Body of pancreas (tissue), 4 donors: Measurements from ENCODE around the gene DCDC2C. TPM values are rescaled to one million over a fixed set of nuclear protein-coding genes. Genes with fewer than 3 reads are reported as not detected.

Experiments used
- ATAC-seq: fragments of 150-250 bp; one replicate; pipeline ENCODE4 v1.9.1; 2016
- DNase-seq, 4 donors: peaks; one replicate each; pipeline ENCODE4 v3.0.0-alpha.2; 2019
- H3K27ac ChIP-seq, 4 donors: fragments of 200-600 bp; sonication (generic); 1 replicate in 3 of 4; 2 replicates in 1 of 4; pipeline versions ENCODE4 v1.5.1 to v1.6.1; 2016 to 2019; ENCODE audit warnings: mild to moderate bottlenecking in 1 of 4, mixed read lengths in 1 of 4, moderate library complexity in 1 of 4
- H3K27me3 ChIP-seq, 2 donors: fragments of 200-600 bp; sonication (generic); one replicate each; pipeline ENCODE4 v1.6.0; 2016; ENCODE audit warnings: mild to moderate bottlenecking in 1 of 2
- H3K36me3 ChIP-seq, 2 donors: fragments of 200-600 bp; sonication (generic); replicated peaks in 1 of 2; 2 replicates each; pipeline ENCODE4 v1.5.1; 2016; ENCODE audit warnings: low read depth in 2 of 2; ENCODE audit not compliant: insufficient read depth in 1 of 2
- H3K4me1 ChIP-seq: fragments of 200-600 bp; sonication (generic); one replicate; pipeline ENCODE4 v1.6.0; 2016
- H3K4me3 ChIP-seq, 2 donors: fragments of 200-600 bp; sonication (generic); 1 replicate in 1 of 2; 2 replicates in 1 of 2; pipeline ENCODE4 v1.5.1; 2016 to 2019
- H3K9me3 ChIP-seq, 3 donors: fragments of 200-600 bp; sonication (generic); 1 replicate in 2 of 3; 2 replicates in 1 of 3; pipeline ENCODE4 v1.5.1; 2016
- POLR2A ChIP-seq, 3 donors: fragments of 450-650 bp; IDR thresholded peaks; one replicate each; pipeline ENCODE4 v1.6.1; 2016; ENCODE audit warnings: antibody characterized with exemption in 3 of 3, mild to moderate bottlenecking in 2 of 3
- WGBS, 2 donors: methylation state at CpG; one replicate each; pipeline ENCODE4 v1.1.5; 2017; 5-methylcytosine and 5-hydroxymethylcytosine counted together
- intact Hi-C: fragments of 100-400 bp; cut with DNase I; formaldehyde crosslinking; loops from one replicate; pipeline ENCODE4 v1.15.1; 2023
- total RNA-seq, 2 donors: library from RNA; depleted of rRNA; stranded (reverse); fragments of >200 nt; gene quantifications; one replicate each; pipeline ENCODE4 v1.1.0, GENCODE V29; 2016
- TF ChIP-seq, protein P1 (sequence below), 7 experiments: fragments of 450-650 bp in 4 of 7; fragments of 200-600 bp in 3 of 7; sonication (generic) in 3 of 7; IDR thresholded peaks; one replicate each; pipeline ENCODE4 v1.5.1; 2016 to 2019; ENCODE audit warnings: antibody characterized with exemption in 7 of 7

Gene DCDC2C
- total RNA-seq, 2 donors from 2014 or later, result not detected

DNA sequence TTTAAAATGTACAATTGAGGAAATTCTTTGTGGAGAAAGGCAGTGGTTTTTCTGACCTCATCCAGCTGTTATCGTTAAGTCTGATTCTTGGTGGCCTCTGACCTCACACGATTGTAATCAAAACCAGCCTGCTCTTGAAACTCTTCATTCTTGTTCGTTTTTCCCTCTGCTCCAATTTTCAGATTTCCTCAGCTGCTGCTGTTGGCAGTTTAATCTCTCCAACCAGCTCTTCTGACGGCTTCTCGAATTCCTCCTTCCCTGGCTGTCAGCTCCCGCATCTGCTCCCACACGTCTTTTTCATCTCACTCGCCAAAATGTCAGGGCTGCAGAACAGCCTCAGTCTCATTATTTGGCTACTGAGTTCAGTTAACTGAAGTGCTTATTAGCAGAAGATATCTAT is 136.1 kb downstream of the DCDC2C start:
- intact Hi-C loops, result no loop called here

DNA sequence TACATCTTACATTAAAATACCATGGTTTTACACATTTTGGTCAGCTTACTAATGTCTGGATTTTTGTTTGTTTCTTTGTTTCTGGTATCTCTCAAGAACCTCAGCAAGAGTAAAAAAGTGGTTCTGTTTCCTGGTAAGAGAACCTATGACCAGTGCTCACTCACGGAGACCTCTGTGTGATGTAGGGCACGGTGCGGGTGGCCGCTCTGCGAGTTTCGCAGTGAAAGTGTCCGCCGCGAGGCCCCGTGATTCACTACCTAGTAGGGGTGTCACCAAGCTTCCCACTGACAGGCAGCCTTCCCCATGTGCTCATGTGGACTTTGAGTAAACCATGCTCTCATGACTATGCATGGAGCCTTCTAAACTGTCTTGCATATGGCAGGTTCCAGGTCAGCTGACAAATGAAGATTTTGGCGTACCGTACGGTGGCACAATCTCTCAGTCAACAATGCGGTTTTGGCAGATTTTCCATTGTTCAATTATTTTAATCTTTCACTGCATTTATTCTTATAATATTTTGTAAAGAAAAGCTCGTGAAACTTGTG is 137.3 kb downstream of the DCDC2C start:
- H3K27ac ChIP-seq, result no peak overlapping the region
- no peaks in the 10 kb centered on the region for H3K9me3 ChIP-seq
- TF ChIP-seq POLR2A (IDR thresholded peaks at IDR 0.05), result no peak
- TF ChIP-seq, protein P1, sequence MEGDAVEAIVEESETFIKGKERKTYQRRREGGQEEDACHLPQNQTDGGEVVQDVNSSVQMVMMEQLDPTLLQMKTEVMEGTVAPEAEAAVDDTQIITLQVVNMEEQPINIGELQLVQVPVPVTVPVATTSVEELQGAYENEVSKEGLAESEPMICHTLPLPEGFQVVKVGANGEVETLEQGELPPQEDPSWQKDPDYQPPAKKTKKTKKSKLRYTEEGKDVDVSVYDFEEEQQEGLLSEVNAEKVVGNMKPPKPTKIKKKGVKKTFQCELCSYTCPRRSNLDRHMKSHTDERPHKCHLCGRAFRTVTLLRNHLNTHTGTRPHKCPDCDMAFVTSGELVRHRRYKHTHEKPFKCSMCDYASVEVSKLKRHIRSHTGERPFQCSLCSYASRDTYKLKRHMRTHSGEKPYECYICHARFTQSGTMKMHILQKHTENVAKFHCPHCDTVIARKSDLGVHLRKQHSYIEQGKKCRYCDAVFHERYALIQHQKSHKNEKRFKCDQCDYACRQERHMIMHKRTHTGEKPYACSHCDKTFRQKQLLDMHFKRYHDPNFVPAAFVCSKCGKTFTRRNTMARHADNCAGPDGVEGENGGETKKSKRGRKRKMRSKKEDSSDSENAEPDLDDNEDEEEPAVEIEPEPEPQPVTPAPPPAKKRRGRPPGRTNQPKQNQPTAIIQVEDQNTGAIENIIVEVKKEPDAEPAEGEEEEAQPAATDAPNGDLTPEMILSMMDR (IDR thresholded peaks at IDR 0.05), result no peak
- no peaks in the 10 kb centered on the region for H3K27me3 ChIP-seq
- H3K4me1 ChIP-seq, result no peaks in the 10 kb centered on the region
- no peaks in the 10 kb centered on the region for H3K36me3 ChIP-seq
- intact Hi-C loops, result no loop called here
- no peak overlapping the region for H3K4me3 ChIP-seq
- ATAC-seq, result no peak
- DNase-seq, result no peak
- 85% methylated on average over 15 of the region's 15 CpGs for WGBS, 2 donors

More for the DNA sequence above, 136.1 kb downstream of the DCDC2C start:
- DNase-seq (no peak), ATAC-seq (no peak)
- no peaks in the 10 kb centered on the region for H3K4me1 ChIP-seq
- no peak overlapping the region for H3K27ac ChIP-seq
- H3K36me3 ChIP-seq, result no peaks in the 10 kb centered on the region
- H3K9me3 ChIP-seq, result no peaks in the 10 kb centered on the region
- H3K4me3 ChIP-seq, result no peak overlapping the region
- TF ChIP-seq POLR2A (IDR thresholded peaks at IDR 0.05), result no peak
- TF ChIP-seq, protein P1 (IDR thresholded peaks at IDR 0.05), result no peak
- 17 to 20% methylated on average over 8 of the region's 8 CpGs for WGBS, 2 donors
- no peaks in the 10 kb centered on the region for H3K27me3 ChIP-seq

DNA sequence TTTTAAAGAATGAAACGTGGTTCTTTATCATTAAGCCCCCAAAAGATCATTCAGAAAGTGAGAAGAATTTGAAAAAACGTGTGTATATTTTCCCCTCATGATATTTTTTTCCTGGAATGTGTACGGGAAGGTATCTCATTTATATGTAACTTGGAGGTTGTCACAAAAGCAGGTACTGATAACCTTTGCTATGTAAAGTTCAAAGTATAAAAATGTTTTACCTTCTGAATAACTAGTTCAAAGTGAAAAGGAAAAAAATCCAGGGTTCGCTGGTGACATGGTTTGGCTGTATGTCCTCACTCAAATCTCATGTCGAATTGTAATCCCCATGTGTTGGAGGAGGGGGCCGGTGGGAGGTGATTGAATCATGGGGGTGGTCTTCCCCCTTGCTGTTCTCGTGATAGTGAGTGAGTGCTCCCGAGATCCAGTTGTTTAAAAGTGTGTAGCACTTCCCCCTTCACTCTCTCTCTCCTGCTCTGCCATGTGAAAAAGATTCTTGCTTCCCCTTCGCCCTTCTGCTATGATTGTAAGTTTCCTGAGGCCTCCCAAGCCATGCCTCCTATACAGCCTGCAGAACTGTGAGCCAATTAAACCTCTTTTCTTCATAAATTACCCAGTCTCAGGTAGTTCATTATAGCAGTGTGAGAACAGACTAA is 144.2 kb downstream of the DCDC2C start:
- no peak overlapping the region for H3K4me3 ChIP-seq
- no peak for TF ChIP-seq POLR2A (IDR thresholded peaks at IDR 0.05)
- TF ChIP-seq, protein P1 (IDR thresholded peaks at IDR 0.05), result no peak
- ATAC-seq (no peak), DNase-seq (no peak)
- no peaks in the 10 kb centered on the region for H3K9me3 ChIP-seq
- H3K36me3 ChIP-seq, result no peaks in the 10 kb centered on the region
- intact Hi-C loops, result no loop called here
- no peaks in the 10 kb centered on the region for H3K27me3 ChIP-seq
- no peaks in the 10 kb centered on the region for H3K4me1 ChIP-seq
- 27 to 34% methylated on average over 9 of the region's 9 CpGs for WGBS, 2 donors
- H3K27ac ChIP-seq, result no peak overlapping the region

DNA sequence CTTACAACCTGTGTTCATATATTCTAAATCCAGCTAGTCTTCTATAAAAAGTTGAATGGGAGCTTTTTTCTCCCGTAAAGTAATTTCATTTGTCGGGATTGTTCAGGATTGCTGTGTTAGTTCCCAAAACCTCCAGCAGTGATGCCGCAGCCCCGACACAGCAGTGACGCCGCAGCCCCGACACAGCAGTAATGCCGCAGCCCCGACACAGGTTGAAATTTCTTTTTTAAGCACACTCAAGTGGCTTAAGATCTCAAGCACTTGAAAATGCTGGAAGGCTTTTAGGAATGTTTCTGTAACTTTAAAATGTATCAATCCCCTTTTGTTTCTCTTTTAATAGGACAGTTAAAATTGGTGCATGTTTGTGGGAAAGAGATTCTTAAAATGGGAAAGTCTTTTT is 145.4 kb downstream of the DCDC2C start:
- DNase-seq (no peak), ATAC-seq (no peak)
- TF ChIP-seq, protein P1 (IDR thresholded peaks at IDR 0.05), result no peak
- no peak for TF ChIP-seq POLR2A (IDR thresholded peaks at IDR 0.05)
- H3K9me3 ChIP-seq, result no peaks in the 10 kb centered on the region
- H3K4me1 ChIP-seq, result no peaks in the 10 kb centered on the region
- no peaks in the 10 kb centered on the region for H3K36me3 ChIP-seq
- no peak overlapping the region for H3K27ac ChIP-seq
- intact Hi-C loops, result no loop called here
- no peaks in the 10 kb centered on the region for H3K27me3 ChIP-seq
- no peak overlapping the region for H3K4me3 ChIP-seq
- WGBS, 2 donors, result 81 to 91% methylated on average over 9 of the region's 9 CpGs

DNA sequence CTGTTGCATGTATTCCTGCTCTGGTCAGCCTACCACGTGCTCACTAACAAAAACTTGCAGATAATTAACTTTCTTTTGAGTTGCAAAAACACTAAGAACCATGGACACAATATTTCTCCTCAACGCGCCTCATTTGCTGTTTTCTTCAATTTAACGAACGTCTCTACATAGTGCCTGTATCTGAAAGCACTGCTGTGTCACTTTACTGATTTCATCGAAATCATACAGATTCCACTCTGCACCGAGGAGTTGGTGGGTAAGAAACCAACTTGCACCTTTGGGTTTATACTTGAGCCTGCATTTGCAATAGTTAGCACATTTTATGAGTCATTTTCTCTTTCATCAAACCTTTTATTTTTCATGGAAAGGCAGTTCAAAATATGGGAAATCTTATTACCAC is 145.8 kb downstream of the DCDC2C start:
- intact Hi-C loops, result no loop called here
- Histone ChIP-seq H3K9me3 (no peaks in the 10 kb centered on the region), H3K4me3 (no peak overlapping the region), H3K27ac (no peak overlapping the region), H3K36me3 (no peaks in the 10 kb centered on the region), H3K27me3 (no peaks in the 10 kb centered on the region), H3K4me1 (no peaks in the 10 kb centered on the region)
- TF ChIP-seq, protein P1 (IDR thresholded peaks at IDR 0.05), result no peak
- TF ChIP-seq POLR2A (IDR thresholded peaks at IDR 0.05), result no peak
- ATAC-seq (no peak), DNase-seq (no peak)
- 54 to 64% methylated on average over 7 of the region's 7 CpGs for WGBS, 2 donors
